Measurements from ENCODE around the gene CNOT11. TPM values are rescaled to one million over a fixed set of nuclear protein-coding genes. Genes with fewer than 3 reads are reported as not detected.

Gene CNOT11
- total RNA-seq (2014; rRNA removed; shearing (Covaris generic)), result 30.6 and 33.3 TPM in 2 replicates
- polyA plus RNA-seq (2016; fragmentation: Nextera tagmentation; extraction: Ambion mirVana), result 22.6 and 24.6 TPM in 2 replicates

DNA sequence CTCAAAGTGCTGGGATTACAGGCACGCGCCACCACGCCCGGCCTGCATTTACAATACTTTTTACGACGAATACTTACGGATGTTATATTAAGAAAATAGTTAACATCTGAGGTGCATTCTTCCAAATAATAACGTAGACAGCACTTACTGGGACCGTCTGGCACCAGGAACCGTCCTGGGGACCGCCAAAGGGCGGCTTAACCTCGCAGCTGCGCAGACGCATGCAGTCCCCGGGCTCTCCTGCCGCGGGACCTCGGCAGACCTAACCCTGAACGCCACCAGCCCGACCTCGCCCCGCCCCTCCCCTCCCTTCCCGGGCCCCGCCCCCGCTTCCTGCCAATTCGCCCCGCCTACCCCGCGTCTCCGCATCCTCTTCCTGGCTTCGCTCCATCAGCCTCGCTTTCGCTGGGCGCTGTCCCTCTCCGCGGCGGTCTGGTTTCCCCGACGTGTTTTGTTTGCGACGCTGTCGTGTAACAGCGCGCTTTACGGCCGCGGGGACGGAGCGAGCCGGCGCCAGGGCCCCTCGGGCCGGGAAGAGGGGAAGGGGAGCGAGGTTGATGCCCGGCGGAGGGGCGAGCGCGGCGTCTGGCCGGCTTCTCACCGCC lies at the start of gene CNOT11:
Gene CNOT11 (plus strand): TSS at position 479 of the 605 bp plus-strand sequence. CDS start 79 bp downstream, at position 558.
- DNase-seq, result peak; percentile 99
- in situ Hi-C loops (cut with MboI), result no loop called here
- Histone ChIP-seq H3K9me3 (ENCODE audit: low read depth) (no peaks in the 10 kb centered on the region), H3F3A (ENCODE audit: insufficient read depth) (no peaks in the 10 kb centered on the region), H4K20me1 (ENCODE audit: insufficient read depth) (no peaks in the 10 kb centered on the region), H2AFZ (peak within 1 kb of the TSS; percentile 98), H3K79me2 (ENCODE audit: insufficient read depth) (peaks cover 46% of the 10 kb centered on the region), H3K27ac (peak within 1 kb of the TSS; percentile 72), H3K27me3 (replicated peaks; ENCODE audit: insufficient read depth) (no peaks in the 10 kb centered on the region), H3K9me2 (ENCODE audit: insufficient read depth) (no peaks in the 10 kb centered on the region), H3K4me3 (peak within 1 kb of the TSS; percentile 90), H3K36me3 (ENCODE audit: low read depth) (no peaks in the 10 kb centered on the region), H3K9ac (peak within 1 kb of the TSS; percentile 90), H3K4me2 (ENCODE audit: unreplicated experiment) (peak within 1 kb of the TSS; percentile 96), H3K4me1 (ENCODE audit: insufficient read depth) (peaks cover 11% of the 10 kb centered on the region)
- 1% methylated on average over 45 to 63 of the region's 63 CpGs for WGBS, 2 experiments (ENCODE audit: low coverage in 1 of 2, low lambda C conversion rate in 2 of 2, missing lambda C conversion rate in 2 of 2)
- TF ChIP-seq EZH2phosphoT487 (IDR thresholded peaks at IDR 0.05; ENCODE audit: insufficient read depth, low read depth) (no peak), EZH2 (IDR thresholded peaks at IDR 0.05; ENCODE audit: insufficient read depth, poor library complexity, severe bottlenecking) (no peak)

DNA sequence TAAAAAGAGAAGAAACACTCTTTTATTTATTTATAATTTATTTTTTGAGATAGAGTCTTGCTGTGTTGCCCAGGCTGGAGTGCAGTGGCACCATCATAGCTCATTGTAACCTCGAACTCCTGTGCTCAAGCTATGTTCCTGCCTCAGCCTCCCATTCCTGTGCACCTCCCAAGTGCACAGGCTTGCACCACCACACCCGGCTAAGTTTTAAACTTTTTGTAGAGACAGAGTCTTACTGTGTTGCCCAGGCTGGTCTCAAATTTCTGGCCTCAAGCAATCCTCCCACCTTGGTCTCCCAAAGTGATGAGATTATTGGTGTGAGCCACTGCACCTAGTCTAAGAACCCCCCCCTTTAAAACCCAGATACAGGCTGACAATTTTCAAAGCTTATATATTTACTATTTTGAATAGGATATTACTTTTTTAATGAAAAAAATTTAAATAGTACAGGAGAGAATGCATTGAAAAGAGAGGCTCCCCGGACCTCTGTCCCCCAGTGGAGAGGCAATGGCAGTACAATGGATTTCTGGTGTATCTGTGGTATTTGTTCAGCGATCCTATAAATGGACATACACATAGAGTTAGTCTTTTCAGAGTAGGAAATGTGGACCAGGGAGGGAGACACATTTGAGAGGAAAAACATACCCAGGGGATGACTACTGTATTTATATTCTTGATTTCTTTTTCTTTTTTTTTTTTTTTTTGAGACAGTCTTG lies 48.1 kb upstream of the CNOT11 start:
- peaks cover 8% of the 10 kb centered on the region for H3F3A ChIP-seq (ENCODE audit: insufficient read depth)
- H3K4me1 ChIP-seq (ENCODE audit: insufficient read depth), result peaks cover 12% of the 10 kb centered on the region
- H3K4me3 ChIP-seq, result no peak overlapping the region
- no peaks in the 10 kb centered on the region for H4K20me1 ChIP-seq (ENCODE audit: insufficient read depth)
- H3K79me2 ChIP-seq (ENCODE audit: insufficient read depth), result no peaks in the 10 kb centered on the region
- H3K36me3 ChIP-seq (ENCODE audit: low read depth), result no peaks in the 10 kb centered on the region
- peak overlapping the region; percentile 93; the same call in 1 of the 2 replicates for H2AFZ ChIP-seq
- TF ChIP-seq EZH2 (IDR thresholded peaks at IDR 0.05; ENCODE audit: insufficient read depth, poor library complexity, severe bottlenecking) (no peak), EZH2phosphoT487 (IDR thresholded peaks at IDR 0.05; ENCODE audit: insufficient read depth, low read depth) (no peak)
- H3K27ac ChIP-seq, result no peak overlapping the region
- no peaks in the 10 kb centered on the region for H3K27me3 ChIP-seq (replicated peaks; ENCODE audit: insufficient read depth)
- peak; percentile 34 for DNase-seq
- H3K4me2 ChIP-seq (ENCODE audit: unreplicated experiment), result no peak overlapping the region
- in situ Hi-C loops (cut with MboI), result loop anchor here (10.0 to 25.0 kb wide), 2 partner anchors 170 to 592 kb away; no protein-coding TSS in a partner anchor
- WGBS, 2 experiments (ENCODE audit: low coverage in 1 of 2, low lambda C conversion rate in 2 of 2, missing lambda C conversion rate in 2 of 2), result 93 to 97% methylated on average over 4 of the region's 4 CpGs
- H3K9me2 ChIP-seq (ENCODE audit: insufficient read depth), result no peaks in the 10 kb centered on the region
- no peaks in the 10 kb centered on the region for H3K9me3 ChIP-seq (ENCODE audit: low read depth)
- H3K9ac ChIP-seq, result no peak overlapping the region

DNA sequence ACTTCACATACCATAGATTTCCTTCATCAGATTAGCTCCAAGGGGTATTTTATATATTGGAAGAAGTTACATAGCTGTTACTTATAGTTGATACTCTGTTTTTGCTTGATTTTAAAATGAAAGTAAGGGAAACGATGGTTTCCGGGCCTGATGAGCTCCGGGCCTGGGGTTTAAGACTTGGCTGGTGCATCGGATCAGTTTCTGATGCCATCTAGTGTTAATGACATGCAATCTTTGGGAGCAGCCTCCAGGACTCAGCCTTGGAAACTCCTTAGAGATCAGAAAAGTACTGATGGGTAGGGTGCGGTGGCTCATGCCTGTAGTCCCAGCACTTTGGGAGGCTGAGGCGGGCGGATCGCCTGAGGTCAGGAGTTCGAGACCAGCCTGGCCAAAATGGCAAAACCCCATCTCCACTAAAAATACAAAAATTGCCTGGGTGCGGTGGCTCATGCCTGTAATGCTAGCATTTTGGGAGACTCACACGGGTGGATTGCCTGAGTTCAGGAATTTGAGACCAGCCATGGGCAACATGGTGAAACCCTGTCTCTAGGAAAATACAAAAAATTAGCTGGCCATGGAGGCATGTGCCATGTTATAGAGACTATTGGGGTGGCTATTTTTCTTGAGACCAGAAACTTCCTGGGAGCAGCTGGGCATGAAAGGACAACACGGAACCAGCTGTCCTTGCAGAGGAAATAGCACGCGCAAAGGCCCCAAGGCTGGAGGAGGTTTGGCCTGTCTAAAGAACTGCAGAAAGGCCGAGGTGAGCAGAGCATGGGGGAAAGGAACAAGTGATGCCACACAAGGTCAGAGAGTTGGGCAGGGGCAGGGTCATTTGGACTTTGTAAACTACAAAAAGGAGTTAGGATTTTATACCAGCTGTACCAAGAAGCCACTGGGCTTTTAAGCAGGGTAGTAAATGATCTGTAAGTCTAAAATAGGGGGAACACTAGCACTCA lies 46.9 kb upstream of the CNOT11 start:
- 28 to 31% methylated on average over 15 of the region's 15 CpGs for WGBS, 2 experiments (ENCODE audit: low coverage in 1 of 2, low lambda C conversion rate in 2 of 2, missing lambda C conversion rate in 2 of 2)
- Histone ChIP-seq H3K36me3 (ENCODE audit: low read depth) (no peaks in the 10 kb centered on the region), H3K9ac (peak overlapping the region; percentile 71), H3K27ac (peak overlapping the region; percentile 40), H3K79me2 (ENCODE audit: insufficient read depth) (no peaks in the 10 kb centered on the region), H3K4me3 (peak overlapping the region; percentile 67), H3K9me3 (ENCODE audit: low read depth) (no peaks in the 10 kb centered on the region), H3K4me1 (ENCODE audit: insufficient read depth) (peaks cover 4% of the 10 kb centered on the region), H3K27me3 (replicated peaks; ENCODE audit: insufficient read depth) (no peaks in the 10 kb centered on the region), H4K20me1 (ENCODE audit: insufficient read depth) (no peaks in the 10 kb centered on the region), H3F3A (ENCODE audit: insufficient read depth) (no peaks in the 10 kb centered on the region; the same call in 1 of the 2 replicates), H2AFZ (peak overlapping the region; percentile 93), H3K9me2 (ENCODE audit: insufficient read depth) (no peaks in the 10 kb centered on the region), H3K4me2 (ENCODE audit: unreplicated experiment) (peak overlapping the region; percentile 77)
- TF ChIP-seq EZH2phosphoT487 (IDR thresholded peaks at IDR 0.05; ENCODE audit: insufficient read depth, low read depth) (no peak), EZH2 (IDR thresholded peaks at IDR 0.05; ENCODE audit: insufficient read depth, poor library complexity, severe bottlenecking) (no peak)
- in situ Hi-C loops (cut with MboI), result loop anchor here (10.0 to 25.0 kb wide), 2 partner anchors 171 to 593 kb away; no protein-coding TSS in a partner anchor
- DNase-seq, result peak; percentile 92

DNA sequence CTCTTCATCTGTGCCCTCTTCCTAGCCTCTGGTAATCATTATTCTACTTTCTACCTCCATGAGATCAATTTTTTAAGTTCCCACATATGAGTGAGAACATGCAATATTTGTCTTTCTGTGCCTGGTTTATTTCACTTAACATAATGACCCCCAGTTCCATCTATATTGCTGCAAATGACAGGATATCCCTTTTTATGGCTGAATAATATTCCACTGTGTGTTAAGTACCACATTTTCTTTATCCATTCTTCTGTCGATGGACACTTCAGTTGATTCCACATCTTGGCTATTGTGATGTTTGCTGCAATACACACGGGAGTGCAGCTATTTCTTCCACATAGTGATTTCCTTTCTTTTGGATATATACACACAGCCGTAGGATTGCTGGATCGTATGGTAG lies 43.9 kb upstream of the CNOT11 start:
- 55 to 57% methylated on average over 4 of the region's 4 CpGs for WGBS, 2 experiments (ENCODE audit: low coverage in 1 of 2, low lambda C conversion rate in 2 of 2, missing lambda C conversion rate in 2 of 2)
- H3K27me3 ChIP-seq (replicated peaks; ENCODE audit: insufficient read depth), result no peaks in the 10 kb centered on the region

More for the DNA sequence above, 43.9 kb upstream of the CNOT11 start:
- no peak for TF ChIP-seq EZH2 (IDR thresholded peaks at IDR 0.05; ENCODE audit: insufficient read depth, poor library complexity, severe bottlenecking)
- no peak for TF ChIP-seq EZH2phosphoT487 (IDR thresholded peaks at IDR 0.05; ENCODE audit: insufficient read depth, low read depth)
- DNase-seq, result no peak
- in situ Hi-C loops (cut with MboI), result loop anchor here (10.0 to 25.0 kb wide), 2 partner anchors 174 to 597 kb away; no protein-coding TSS in a partner anchor
- H3K79me2 ChIP-seq (ENCODE audit: insufficient read depth), result no peaks in the 10 kb centered on the region
- no peak overlapping the region for H2AFZ ChIP-seq
- H3K27ac ChIP-seq, result no peak overlapping the region
- H3K4me2 ChIP-seq (ENCODE audit: unreplicated experiment), result no peak overlapping the region
- no peaks in the 10 kb centered on the region for H4K20me1 ChIP-seq (ENCODE audit: insufficient read depth)
- no peaks in the 10 kb centered on the region for H3K36me3 ChIP-seq (ENCODE audit: low read depth)
- no peaks in the 10 kb centered on the region; the same call in 1 of the 2 replicates for H3F3A ChIP-seq (ENCODE audit: insufficient read depth)
- H3K9me2 ChIP-seq (ENCODE audit: insufficient read depth), result no peaks in the 10 kb centered on the region
- H3K9ac ChIP-seq, result no peak overlapping the region
- H3K4me1 ChIP-seq (ENCODE audit: insufficient read depth), result no peaks in the 10 kb centered on the region
- no peaks in the 10 kb centered on the region for H3K9me3 ChIP-seq (ENCODE audit: low read depth)
- no peak overlapping the region for H3K4me3 ChIP-seq
